HG03135 (cell line): ENCODE measurements around the gene RABIF.
"Not testable (repeated sequence)": the region's sequence is repeated elsewhere in the genome, so short reads cannot be mapped to it uniquely, and the experiment has no call there.

Experiments used
- ATAC-seq: cut with Tn5 transposase; IDR thresholded peaks from one replicate; pipeline ENCODE4 v1.9.1; 2021; ENCODE audit warnings: mild to moderate bottlenecking, moderate library complexity; ENCODE audit not compliant: unreplicated experiment

RABIF gene

DNA sequence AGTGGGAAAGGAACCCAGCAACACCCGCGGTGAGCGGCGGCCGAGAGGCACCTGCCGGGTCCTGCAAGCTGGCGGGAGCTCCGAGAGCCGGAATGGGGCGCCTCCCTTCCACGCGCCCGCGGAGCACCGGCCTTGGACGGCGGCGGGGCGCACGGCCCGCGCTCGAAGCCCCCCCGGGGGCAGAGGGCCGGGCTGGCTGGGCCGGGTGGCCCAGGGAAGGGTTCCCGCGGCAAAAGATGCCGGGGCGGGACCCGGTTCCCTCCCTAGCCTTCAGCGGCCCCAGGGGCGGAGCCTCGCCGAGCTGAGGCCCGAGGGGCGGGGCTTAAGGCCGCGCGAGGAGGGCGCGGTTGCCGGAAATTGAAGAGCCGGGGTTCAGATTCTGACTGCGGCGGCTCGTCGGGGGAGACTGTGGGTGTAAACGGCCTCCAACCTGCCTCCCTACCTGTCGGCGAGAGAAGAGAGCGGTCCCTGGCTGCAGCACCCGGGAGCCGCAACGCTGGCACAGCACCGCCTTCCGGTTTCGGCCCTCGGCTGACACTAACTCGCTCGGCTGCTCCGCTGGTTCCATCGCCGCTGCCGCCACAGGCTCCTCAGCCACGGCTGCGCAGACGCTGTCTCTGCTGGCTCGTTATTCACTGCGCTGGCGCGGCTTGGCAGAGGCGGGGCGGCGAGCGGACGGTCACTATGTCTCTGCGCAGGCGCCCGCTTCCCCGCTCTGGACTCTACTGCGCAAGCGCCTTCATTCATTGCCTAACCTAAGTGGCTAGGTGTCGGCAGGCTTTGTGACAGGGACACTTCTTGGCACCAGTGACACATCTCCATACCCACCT is at the start of gene RABIF:
Gene RABIF (minus strand): TSS at position 619 of the 830 bp plus-strand sequence. CDS start 51 bp downstream, at position 568.
- ATAC-seq: peak; percentile 90

GRCh38 chr1:202938287-202938925 is 49.5 kb upstream of the RABIF start:
- no peak for ATAC-seq

DNA sequence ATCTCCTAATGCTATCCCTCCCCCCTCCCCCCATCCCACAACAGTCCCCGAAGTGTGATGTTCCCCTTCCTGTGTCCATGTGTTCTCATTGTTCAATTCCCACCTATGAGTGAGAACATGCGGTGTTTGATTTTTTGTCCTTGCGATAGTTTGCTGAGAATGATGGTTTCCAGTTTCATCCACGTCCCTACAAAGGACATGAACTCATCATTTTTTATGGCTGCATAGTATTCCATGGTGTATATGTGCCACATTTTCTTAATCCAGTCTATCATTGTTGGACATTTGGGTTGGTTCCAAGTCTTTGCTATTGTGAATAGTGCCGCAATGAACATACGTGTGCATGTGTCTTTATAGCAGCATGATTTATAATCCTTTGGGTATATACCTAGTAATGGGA is 47.5 kb upstream of the RABIF start:
- not testable (repeated sequence) for ATAC-seq

DNA sequence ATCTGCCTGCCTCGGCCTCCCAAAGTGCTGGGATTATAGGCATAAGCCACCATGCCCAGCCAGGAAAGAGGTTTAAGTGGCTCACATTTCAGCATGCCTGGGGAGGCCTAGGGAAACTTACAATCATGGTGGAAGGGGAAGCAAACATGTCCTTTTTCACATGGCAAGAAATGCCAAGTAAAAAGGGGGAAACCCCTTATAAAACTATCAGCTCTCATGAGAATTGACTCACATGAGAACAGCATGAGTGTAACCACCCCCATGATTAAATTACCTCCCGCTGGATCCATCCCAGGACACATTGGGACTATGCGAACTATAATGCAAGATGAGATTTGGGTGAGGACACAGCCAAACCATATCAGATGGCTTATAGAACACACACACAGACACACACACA is 46.9 kb upstream of the RABIF start:
- ATAC-seq: no peak

GRCh38 chr1:202934755-202935154 is 45.8 kb upstream of the RABIF start:
- no peak for ATAC-seq

DNA sequence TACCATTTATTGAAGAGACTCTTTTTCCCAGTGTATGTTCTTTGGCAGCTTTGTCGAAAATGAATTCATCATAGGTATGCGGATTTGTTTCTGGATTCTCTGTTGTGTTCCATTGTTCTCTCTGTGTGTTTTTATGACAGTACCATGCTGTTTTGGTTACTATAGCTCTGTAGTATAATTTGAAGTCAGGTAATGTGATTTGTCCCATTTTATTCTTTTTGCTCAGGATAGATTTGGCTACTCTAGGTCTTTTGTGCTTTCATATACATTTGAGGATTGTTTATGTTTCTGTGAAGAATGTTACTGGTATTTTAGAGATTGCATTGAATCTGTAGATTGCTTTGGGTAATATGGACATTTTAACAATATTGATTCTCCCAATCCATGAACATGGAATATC is 43.5 kb upstream of the RABIF start:
- ATAC-seq: no peak

GRCh38 chr1:202926581-202927491 is 37.9 kb upstream of the RABIF start, which contains the start of gene KLHL12:
TSS of gene KLHL12 (minus strand) at chr1:202927234. CDS start at chr1:202925162, 2,072 bp downstream.
- peak; percentile 91 for ATAC-seq

- no peak for ATAC-seq
Measured at GRCh38 chr1:202923533-202923932, 34.6 kb upstream of the RABIF start.

- ATAC-seq: no peak
Measured at GRCh38 chr1:202919615-202920014, 30.7 kb upstream of the RABIF start.

DNA sequence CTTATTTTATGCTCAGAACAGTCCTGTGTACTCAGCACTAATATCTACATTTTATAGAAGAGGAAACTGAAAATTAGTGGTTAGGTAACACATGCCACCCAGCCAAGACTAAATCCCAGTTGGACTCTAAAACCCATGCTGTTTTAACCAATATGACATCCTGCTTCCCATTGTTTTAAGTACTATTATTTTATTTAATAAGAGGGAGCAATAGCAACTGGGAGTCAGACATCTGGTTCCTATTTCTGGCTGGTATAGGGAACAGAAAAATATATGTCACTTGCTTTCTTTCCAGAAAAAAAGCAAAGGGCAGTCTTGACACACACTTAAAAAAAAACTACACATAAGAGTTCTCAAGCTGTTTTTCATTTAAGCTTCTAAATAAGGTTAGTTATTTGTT is 26.2 kb upstream of the RABIF start:
- ATAC-seq: no peak

GRCh38 chr1:202912476-202912875 is 23.5 kb upstream of the RABIF start:
- not testable (repeated sequence) for ATAC-seq

DNA sequence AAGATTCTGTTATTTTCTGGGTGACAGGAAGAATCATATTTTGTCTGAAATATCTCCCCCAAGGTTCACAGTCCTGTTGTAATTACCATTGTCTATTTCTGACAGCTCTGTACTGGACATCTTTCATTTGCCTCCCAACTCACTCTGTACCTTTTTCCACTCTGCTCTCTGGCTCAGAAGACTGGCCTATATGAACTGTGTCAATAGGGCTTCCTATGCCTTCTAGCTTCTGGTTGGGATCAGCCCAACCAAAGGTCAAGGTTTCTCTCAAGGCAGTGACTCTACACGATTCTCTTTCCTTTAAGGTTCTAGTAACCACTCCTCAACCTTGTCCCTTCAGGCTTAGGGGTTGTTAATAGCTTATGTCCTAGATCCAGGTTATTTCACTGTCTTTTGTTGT is 20.5 kb upstream of the RABIF start:
- no peak for ATAC-seq

GRCh38 chr1:202908998-202909397 is 20.0 kb upstream of the RABIF start:
- ATAC-seq: no peak

DNA sequence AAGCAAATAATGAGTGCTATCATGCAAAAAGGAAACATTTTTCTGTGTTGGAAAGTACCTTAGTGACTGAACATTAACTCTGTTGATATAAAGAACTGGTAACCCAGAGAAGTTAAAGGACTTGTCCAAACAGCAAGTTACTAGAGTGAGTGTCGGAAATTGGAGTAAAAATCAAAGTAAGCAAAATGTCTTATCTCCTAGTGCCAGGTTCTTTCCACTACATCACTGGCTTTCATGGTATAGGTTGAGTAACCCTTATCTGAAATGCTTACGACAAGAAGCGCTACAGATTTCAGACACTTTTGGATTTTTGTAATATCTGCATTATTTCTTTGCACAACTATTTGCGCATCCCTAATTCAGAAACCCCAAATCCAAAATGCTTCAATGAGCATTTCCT is 16.4 kb upstream of the RABIF start:
- ATAC-seq: no peak

GRCh38 chr1:202903808-202904207 is 14.9 kb upstream of the RABIF start:
- ATAC-seq: not testable (repeated sequence)

- no peak for ATAC-seq
Measured at GRCh38 chr1:202901555-202901954, 12.6 kb upstream of the RABIF start.

DNA sequence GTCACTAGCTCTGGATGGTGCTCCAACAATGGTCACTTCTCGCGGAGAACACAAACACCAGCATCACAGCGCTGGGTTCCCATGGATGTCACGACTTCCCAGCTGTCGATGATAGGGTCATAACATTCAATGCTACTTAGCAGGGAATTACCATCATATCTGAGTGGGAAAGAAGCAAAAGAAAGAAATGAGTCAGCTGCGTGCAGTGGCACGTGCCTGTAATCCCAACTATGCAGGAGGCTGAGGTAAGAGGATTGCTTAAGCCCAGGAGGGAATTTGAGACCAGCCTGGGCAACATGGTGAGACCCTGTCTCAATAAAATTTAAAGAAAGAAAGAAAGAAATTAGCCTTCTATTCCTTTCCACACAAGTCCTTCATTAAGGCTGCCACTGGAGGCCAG is 3.6 kb upstream of the RABIF start:
- no peak for ATAC-seq

GRCh38 chr1:202890392-202890791 is 1.4 kb upstream of the RABIF start:
- no peak for ATAC-seq

DNA sequence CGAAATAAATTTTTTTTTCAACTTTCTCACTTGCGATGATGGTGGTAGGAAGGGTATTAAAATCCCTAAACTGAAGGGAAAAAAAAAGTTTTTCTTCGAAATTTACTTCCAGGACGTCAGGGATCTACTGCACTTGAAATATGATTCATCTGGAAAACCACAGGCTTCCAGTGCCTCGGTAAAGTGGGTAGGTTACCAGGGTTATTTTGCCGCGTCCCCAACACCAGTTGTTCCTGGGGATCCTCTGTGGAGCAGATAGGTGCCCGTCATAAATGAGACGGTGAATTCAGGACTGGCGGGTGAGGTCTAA is 773 bp downstream of the RABIF start:
- no peak for ATAC-seq

GRCh38 chr1:202880961-202881460 is 7.9 kb downstream of the RABIF start:
- ATAC-seq: no peak

- ATAC-seq: no peak
Measured at GRCh38 chr1:202880062-202880461, 8.9 kb downstream of the RABIF start.
